HG02938 (cell line): Measurements from ENCODE around the gene CCDC201.

Experiments used
- ATAC-seq: cut with Tn5 transposase; IDR thresholded peaks from one replicate; pipeline ENCODE4 v1.9.1; 2021; ENCODE audit warnings: mild to moderate bottlenecking, moderate library complexity; ENCODE audit not compliant: unreplicated experiment

The CCDC201 gene, protein sequence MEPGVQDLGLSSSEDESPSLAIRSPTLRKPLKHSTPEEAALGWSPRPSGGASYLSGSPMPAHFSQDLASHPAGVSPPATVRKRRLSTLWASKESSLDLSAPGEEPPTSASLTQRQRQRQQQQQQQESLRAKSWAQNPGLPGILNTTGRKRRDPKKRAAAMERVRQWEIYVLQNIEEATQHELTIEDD

GRCh38 chr7:45873035-45873354, at the start of gene CCDC201:
Gene CCDC201 (minus strand): TSS chr7:45873082. CDS start chr7:45873007, 75 bp downstream.
- no peak for ATAC-seq

DNA sequence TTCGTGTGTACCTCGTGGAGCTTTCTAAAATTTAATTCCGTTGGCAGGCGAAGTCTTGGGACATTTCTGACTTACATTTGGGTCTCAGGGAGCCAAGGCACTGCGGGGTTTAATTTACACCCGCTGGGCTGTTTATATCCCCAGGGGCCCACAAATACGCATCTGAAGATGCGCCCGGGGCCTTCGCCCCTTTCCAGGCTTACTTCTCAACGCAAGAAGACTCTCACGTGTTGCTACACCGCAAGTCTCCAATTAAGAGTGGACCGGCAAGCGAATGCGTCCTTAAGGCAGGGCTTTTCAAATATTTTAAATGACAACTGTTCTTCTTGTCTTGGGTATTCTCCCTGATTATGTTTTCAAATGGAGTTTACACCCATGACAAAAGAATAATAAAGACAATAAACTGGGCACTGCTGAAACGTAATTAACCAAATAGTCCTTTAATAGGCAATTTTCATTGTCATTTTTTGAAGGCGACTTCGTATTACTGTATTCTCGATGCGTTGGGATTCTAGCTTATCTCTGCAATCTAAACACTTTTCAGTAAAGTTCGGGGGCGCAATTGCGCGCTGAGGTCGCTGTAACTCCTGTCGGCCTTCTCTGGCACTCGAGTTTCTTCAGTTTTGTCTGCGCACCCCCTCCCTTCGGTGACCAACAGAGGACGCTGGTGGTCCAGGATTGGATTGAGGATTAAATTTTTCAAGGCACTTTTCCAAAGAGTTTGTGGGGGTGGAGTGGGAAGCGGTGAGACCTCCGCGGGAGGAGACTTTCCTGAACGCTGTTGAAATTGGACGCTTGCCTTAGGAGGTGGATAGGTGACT, 49.0 kb upstream of the CCDC201 start:
- ATAC-seq = no peak

- ATAC-seq = no peak
These were observed 48.5 kb upstream of the CCDC201 start for GRCh38 chr7:45921381-45921698.

GRCh38 chr7:45920502-45921380, 47.9 kb upstream of the CCDC201 start, which contains the start of gene IGFBP3:
Gene IGFBP3 (minus strand): TSS chr7:45921272. CDS start chr7:45921140, 132 bp downstream.
- no peak for ATAC-seq

DNA sequence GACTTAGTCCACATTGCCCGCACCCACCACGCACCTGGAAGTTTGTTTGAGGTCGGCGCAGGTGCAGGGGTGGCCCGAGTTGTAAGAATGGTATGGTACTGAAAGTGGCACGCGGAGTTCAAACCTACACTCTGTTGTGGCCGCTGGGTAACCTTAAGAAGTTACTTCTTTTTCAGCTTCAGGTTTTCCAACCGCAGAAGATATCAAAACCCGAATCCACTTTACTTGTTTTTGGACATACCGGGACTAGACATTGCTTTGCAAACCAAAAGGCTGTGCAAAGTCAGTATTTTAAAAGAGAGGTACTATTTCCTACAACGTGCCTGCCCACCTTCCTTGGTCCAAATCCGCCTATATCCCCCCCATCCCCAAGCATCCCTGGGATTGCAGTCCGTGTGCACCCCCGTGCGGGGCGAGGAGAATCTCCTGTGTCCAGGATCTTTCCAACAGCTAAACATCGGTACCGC, 47.1 kb upstream of the CCDC201 start:
- ATAC-seq = no peak

- ATAC-seq = no peak
These were observed 46.4 kb upstream of the CCDC201 start for GRCh38 chr7:45919231-45919784.

- no peak for ATAC-seq
These were observed 45.7 kb upstream of the CCDC201 start for GRCh38 chr7:45918556-45918955.

DNA sequence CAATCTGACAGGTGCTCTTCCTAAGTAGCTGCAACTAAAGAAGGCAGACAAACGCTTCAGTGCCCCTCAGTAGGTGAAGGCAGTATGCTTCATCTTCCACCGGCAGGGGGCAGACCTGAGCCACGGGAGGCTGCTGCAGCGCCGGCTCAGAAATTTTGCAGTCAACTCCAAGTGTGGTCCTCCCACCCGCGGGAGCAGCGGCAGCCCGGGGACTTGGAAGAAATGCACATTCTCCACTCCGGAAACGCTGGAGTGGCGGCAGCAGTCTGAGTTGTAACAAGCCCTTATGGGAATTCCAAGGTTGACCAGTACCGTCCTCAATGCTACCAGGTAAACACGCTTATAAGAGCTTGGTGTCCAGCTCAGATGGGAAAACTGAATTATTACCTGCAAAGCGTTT, 44.8 kb upstream of the CCDC201 start:
- peak; percentile 56 for ATAC-seq

DNA sequence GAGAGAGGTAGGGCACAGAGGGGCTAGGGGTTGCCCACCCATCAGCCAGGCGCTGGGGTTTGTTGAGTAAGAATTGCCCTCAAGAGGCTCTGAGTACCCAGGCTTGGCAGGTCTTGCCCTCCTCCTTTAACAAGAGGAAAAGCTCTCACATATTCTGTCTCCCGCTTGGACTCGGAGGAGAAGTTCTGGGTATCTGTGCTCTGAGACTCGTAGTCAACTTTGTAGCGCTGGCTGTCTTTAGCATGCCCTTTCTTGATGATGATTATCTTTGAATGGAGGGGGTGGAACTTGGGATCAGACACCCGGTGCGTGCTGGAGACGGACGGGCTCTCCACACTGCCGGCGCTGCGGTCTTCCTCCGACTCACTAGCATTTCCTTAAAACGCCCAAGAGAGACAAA, 44.2 kb upstream of the CCDC201 start:
- no peak for ATAC-seq

DNA sequence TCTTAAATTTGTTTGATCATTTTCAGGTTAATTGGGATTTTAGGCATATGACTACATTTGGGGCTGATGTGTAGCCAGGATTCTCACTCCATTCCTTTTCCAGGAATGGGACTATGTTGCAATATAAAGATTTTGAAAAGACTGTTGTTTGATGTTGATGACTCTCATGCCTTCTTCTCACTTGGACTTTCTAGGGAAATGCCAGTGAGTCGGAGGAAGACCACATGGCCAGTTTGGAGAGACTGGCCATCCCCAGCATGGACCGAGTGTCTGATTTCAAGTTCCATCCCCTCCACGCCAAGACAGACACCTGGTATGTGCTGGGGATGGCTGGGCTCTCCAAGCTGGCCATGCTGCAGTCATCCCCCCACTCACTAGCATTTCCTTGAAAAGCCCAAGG, 42.7 kb upstream of the CCDC201 start:
- ATAC-seq = no peak

DNA sequence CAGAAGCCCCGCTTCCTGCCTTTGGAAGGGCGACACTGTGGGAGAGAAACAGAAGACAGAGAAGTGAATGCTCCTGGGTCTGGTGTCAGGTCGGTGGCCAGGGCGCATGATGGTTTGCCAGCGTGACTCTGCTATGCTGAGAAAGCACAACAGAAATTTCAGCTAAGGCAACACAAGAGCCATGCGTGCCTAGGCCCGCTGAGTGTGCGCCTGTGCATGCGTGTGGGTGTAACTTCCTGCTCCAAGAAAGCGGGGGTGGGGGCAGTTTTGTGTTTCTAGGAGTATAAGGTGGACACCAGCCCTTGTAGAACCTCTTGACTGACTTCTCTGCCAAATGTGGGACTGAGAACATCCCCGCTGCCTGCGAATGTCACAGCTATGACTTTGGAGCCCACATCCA, 42.0 kb upstream of the CCDC201 start:
- no peak for ATAC-seq

GRCh38 chr7:45912972-45913371, 40.1 kb upstream of the CCDC201 start:
- no peak for ATAC-seq

DNA sequence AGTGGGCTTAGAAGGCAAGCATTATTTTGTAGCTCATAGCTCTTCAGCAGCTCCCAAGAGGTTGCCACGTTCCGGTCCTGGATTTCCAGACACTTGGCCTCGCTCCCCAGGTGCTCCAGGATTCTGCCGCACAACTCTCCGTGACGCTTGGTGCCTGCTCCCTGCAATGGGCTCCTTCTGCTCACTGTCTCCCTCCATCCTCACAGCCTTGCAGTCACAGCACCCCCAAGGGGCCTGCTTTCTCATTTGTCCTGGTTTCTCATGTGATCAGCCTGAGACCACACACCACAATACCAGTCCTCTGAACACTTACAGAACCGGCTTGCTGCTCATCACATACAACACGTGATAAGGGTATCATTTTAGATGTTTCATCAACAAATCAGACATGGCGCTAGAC, 38.4 kb upstream of the CCDC201 start:
- ATAC-seq = no peak

- ATAC-seq = no peak
These were observed 38.0 kb upstream of the CCDC201 start for GRCh38 chr7:45910855-45911254.

- no peak for ATAC-seq
These were observed 36.7 kb upstream of the CCDC201 start for GRCh38 chr7:45909561-45909960.

- no peak for ATAC-seq
These were observed 29.9 kb upstream of the CCDC201 start for GRCh38 chr7:45902820-45903219.

DNA sequence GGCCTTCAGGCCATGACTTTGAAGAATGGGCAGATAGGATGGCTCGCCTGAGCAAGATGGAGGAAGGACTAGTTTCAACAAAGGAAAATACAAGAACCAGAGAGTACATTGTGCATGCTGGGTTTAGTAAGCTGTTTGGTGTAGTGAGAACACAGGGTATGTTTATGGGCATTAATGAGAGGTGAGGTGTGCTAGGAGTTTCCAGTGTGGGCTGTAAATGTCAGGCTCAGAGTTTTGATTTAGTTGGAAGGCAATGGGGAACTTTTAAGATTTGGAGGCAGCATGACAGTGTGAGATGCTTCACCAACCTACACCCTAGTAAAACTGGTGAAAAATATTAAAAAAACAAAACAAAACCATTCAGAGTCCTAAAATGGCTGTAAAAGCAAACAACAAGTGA, 28.7 kb upstream of the CCDC201 start:
- no peak for ATAC-seq

DNA sequence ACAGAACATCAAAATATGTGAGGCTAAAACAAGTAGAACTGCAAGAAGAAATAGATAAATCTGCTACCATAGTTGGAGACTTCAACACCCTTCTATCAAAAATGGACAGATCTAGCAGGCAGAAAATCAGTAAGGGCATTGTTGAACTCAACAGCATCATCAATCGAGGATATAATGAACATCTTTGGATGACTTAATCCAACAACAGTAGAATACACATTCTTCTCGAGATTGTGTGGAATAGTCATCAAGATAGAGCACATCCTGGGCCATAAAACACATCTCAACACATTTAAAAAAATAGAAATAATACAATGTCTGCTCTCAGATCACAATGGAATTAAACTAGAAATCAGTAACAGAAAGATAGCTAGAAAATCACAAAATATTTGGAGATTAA, 25.3 kb upstream of the CCDC201 start:
- no peak for ATAC-seq

GRCh38 chr7:45897042-45897690, 24.3 kb upstream of the CCDC201 start:
- no peak for ATAC-seq

DNA sequence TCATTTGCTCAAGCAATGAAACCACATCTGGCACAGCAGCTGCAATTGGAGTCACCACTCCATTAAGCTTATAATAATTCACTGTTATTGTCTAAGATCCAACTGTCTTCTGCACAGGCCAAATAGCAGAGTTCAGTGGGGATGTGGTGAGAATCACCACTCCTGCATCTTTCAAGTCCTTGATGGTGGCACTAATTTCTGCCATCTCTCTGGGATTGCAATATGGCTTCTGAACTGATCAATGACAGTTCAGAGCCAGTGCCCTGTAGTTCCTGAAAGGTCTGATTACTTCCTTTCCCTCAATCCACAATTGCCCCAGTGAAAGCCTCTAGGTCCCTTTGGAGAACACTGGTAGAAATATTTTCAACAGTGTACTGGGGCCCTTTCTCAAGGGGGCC, 21.8 kb upstream of the CCDC201 start:
- no peak for ATAC-seq
